Loucy (cell line): ENCODE measurements around the gene PPM1L.

Source experiments
- H2AFZ ChIP-seq: fragments of 200-600 bp; sonication (generic); 2 replicates; pipeline ENCODE4 v1.6.0; 2016; ENCODE audit warnings: antibody characterized with exemption, mild to moderate bottlenecking, low read length, moderate library complexity
- H3F3A ChIP-seq: fragments of 200-600 bp; 2 replicates; pipeline ENCODE4 v1.6.0; 2016; ENCODE audit warnings: antibody characterized with exemption, low read depth, mild to moderate bottlenecking
- H3K27me3 ChIP-seq: fragments of 200-600 bp; sonication (generic); 2 replicates; pipeline ENCODE4 v1.6.1; 2014; ENCODE audit warnings: low read length, mild to moderate bottlenecking; ENCODE audit not compliant: insufficient read depth, poor library complexity, severe bottlenecking
- H3K36me3 ChIP-seq: fragments of 200-600 bp; sonication (generic); 2 replicates; pipeline ENCODE4 v1.6.1; 2016; ENCODE audit warnings: low read length; ENCODE audit not compliant: insufficient read depth
- H3K4me1 ChIP-seq: fragments of 200-600 bp; sonication (generic); 2 replicates; pipeline ENCODE4 v1.5.1; 2014; ENCODE audit warnings: low read length, mild to moderate bottlenecking; ENCODE audit not compliant: insufficient read depth, poor library complexity, severe bottlenecking
- H3K4me2 ChIP-seq: fragments of 200-600 bp; sonication (generic); 2 replicates; pipeline ENCODE4 v1.6.0; 2014; ENCODE audit warnings: antibody characterized with exemption, low read length, low read depth, mild to moderate bottlenecking; ENCODE audit not compliant: poor library complexity, severe bottlenecking
- H3K4me3 ChIP-seq: fragments of 200-600 bp; sonication (generic); 2 replicates; pipeline ENCODE4 v1.5.1; 2014; ENCODE audit warnings: low read length, mild to moderate bottlenecking, mixed read lengths; ENCODE audit not compliant: poor library complexity, severe bottlenecking
- H3K79me2 ChIP-seq: fragments of 200-600 bp; sonication (generic); 2 replicates; pipeline ENCODE4 v1.6.1; 2014; ENCODE audit warnings: low read length; ENCODE audit not compliant: insufficient read depth
- H3K9ac ChIP-seq: fragments of 200-600 bp; sonication (generic); 2 replicates; pipeline ENCODE4 v1.6.0; 2014; ENCODE audit warnings: mild to moderate bottlenecking, low read depth, low read length, moderate library complexity; ENCODE audit not compliant: poor library complexity, severe bottlenecking
- H3K9me2 ChIP-seq: fragments of 200-600 bp; sonication (generic); replicated peaks from 2 replicates; pipeline ENCODE4 v1.6.1; 2016; ENCODE audit warnings: low read depth, low read length, mixed read lengths
- H3K9me3 ChIP-seq: fragments of 200-600 bp; sonication (generic); 2 replicates; pipeline ENCODE4 v1.6.1; 2014; ENCODE audit warnings: mild to moderate bottlenecking, antibody characterized with exemption, low read length, low read depth; ENCODE audit not compliant: insufficient read depth
- H4K20me1 ChIP-seq: fragments of 200-600 bp; sonication (generic); 2 replicates; pipeline ENCODE4 v1.6.0; 2014; ENCODE audit warnings: antibody characterized with exemption, low read length, mild to moderate bottlenecking; ENCODE audit not compliant: insufficient read depth, poor library complexity, severe bottlenecking
- EZH2phosphoT487 ChIP-seq: fragments of 200-600 bp; IDR thresholded peaks from 2 replicates; pipeline ENCODE4 v1.6.1; 2018; ENCODE audit warnings: antibody characterized with exemption, mild to moderate bottlenecking, moderate library complexity, borderline replicate concordance
- TF ChIP-seq, protein P1 (sequence below): fragments of 200-600 bp; sonication (generic); conservative IDR thresholded peaks from 2 replicates; pipeline ENCODE4 v1.5.1; 2014; ENCODE audit warnings: mild to moderate bottlenecking, antibody characterized with exemption, low read length

The PPM1L gene

DNA sequence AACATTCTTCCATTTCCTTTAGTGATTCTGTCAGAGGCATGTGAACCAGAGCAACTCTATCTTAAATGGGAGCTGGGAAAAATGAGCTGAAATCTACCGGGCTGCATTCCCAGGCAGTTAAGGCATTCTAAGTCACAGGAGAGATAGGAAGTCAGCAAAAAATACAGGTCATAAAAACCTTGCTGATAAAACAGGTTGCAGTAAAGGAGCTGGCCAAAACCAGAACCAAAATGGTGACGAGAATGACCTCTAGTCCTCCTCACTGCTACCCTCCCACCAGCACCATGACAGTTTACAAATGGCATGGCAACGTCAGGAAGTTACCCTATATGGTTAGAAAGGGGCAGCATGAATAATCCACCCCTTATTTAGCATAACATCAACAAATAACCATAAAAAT, 282.7 kb downstream of the PPM1L start:
- H3F3A ChIP-seq = peaks cover 10% of the 10 kb centered on the region
- no peak overlapping the region for H2AFZ ChIP-seq
- H3K4me3 ChIP-seq = no peak overlapping the region
- peak overlapping the region; percentile 13 for H3K4me2 ChIP-seq
- no peaks in the 10 kb centered on the region; the same call in 1 of the 2 replicates for H3K79me2 ChIP-seq
- TF ChIP-seq EZH2phosphoT487 = no peak
- TF ChIP-seq, protein P1, sequence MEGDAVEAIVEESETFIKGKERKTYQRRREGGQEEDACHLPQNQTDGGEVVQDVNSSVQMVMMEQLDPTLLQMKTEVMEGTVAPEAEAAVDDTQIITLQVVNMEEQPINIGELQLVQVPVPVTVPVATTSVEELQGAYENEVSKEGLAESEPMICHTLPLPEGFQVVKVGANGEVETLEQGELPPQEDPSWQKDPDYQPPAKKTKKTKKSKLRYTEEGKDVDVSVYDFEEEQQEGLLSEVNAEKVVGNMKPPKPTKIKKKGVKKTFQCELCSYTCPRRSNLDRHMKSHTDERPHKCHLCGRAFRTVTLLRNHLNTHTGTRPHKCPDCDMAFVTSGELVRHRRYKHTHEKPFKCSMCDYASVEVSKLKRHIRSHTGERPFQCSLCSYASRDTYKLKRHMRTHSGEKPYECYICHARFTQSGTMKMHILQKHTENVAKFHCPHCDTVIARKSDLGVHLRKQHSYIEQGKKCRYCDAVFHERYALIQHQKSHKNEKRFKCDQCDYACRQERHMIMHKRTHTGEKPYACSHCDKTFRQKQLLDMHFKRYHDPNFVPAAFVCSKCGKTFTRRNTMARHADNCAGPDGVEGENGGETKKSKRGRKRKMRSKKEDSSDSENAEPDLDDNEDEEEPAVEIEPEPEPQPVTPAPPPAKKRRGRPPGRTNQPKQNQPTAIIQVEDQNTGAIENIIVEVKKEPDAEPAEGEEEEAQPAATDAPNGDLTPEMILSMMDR = no peak
- H3K4me1 ChIP-seq = peaks cover 55% of the 10 kb centered on the region
- H3K9me3 ChIP-seq = no peaks in the 10 kb centered on the region
- no peaks in the 10 kb centered on the region for H3K27me3 ChIP-seq
- H3K36me3 ChIP-seq = no peaks in the 10 kb centered on the region
- no peaks in the 10 kb centered on the region for H4K20me1 ChIP-seq
- H3K9me2 ChIP-seq = no peaks in the 10 kb centered on the region
- H3K9ac ChIP-seq = no peak overlapping the region

GRCh38 chr3:161042023-161042501, 286.0 kb downstream of the PPM1L start:
- Histone ChIP-seq H3K4me1 (peaks cover 30% of the 10 kb centered on the region), H3K36me3 (no peaks in the 10 kb centered on the region), H3K79me2 (no peaks in the 10 kb centered on the region; the same call in 1 of the 2 replicates), H3K9me3 (no peaks in the 10 kb centered on the region), H2AFZ (no peak overlapping the region), H3K4me3 (no peak overlapping the region), H3K9ac (no peak overlapping the region), H3K9me2 (no peaks in the 10 kb centered on the region), H3K27me3 (no peaks in the 10 kb centered on the region), H4K20me1 (no peaks in the 10 kb centered on the region), H3K4me2 (no peak overlapping the region), H3F3A (no peaks in the 10 kb centered on the region)
- TF ChIP-seq, protein P1 = no peak

GRCh38 chr3:161043336-161044035, 287.5 kb downstream of the PPM1L start:
- H2AFZ ChIP-seq = no peak overlapping the region
- TF ChIP-seq, protein P1 = no peak
- TF ChIP-seq EZH2phosphoT487 = no peak
- peaks cover 28% of the 10 kb centered on the region for H3K4me1 ChIP-seq
- no peaks in the 10 kb centered on the region for H3F3A ChIP-seq
- no peak overlapping the region for H3K4me2 ChIP-seq
- no peaks in the 10 kb centered on the region for H3K9me3 ChIP-seq
- H3K79me2 ChIP-seq = no peaks in the 10 kb centered on the region
- no peaks in the 10 kb centered on the region for H3K27me3 ChIP-seq
- H3K9ac ChIP-seq = no peak overlapping the region
- H3K36me3 ChIP-seq = no peaks in the 10 kb centered on the region
- H3K4me3 ChIP-seq = no peak overlapping the region
- H4K20me1 ChIP-seq = no peaks in the 10 kb centered on the region
- no peaks in the 10 kb centered on the region for H3K9me2 ChIP-seq
